ENCODE results near the gene PSMB7. TPM values are rescaled to one million over a fixed set of nuclear protein-coding genes. Genes with fewer than 3 reads are reported as not detected.

The PSMB7 gene
- total RNA-seq, 3 donors from 2014 or later, result 298 to 324 (median 309) TPM

DNA sequence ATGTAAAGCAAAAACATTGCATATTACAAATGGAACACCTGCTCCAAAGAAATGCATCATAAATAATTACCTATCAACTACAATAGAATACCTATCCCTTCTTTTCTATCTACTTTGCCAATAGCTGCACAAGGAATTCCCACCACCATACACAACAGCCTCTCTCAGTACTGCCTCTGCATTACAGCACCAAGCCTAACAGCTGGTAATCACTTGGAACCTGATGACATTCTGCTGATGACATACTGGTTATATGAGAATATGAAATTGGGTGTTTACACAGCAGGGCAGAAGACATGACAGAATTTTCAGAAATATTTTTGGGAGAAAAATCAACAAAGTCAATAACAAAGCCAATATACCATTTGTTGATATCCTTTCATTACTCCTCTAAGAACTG is 43.2 kb downstream of the PSMB7 start:
- Mint-ChIP-seq H3K27me3 (ENCODE audit: low read depth) (no peaks in the 10 kb centered on the region), H3K9me3 (no peaks in the 10 kb centered on the region), H3K4me1 (ENCODE audit: low read depth) (peaks cover 40% of the 10 kb centered on the region), H3K4me3 (no peak overlapping the region), H3K36me3 (ENCODE audit: insufficient read depth) (peaks cover 13% of the 10 kb centered on the region)
- ATAC-seq (no peak), DNase-seq (no peak)

DNA sequence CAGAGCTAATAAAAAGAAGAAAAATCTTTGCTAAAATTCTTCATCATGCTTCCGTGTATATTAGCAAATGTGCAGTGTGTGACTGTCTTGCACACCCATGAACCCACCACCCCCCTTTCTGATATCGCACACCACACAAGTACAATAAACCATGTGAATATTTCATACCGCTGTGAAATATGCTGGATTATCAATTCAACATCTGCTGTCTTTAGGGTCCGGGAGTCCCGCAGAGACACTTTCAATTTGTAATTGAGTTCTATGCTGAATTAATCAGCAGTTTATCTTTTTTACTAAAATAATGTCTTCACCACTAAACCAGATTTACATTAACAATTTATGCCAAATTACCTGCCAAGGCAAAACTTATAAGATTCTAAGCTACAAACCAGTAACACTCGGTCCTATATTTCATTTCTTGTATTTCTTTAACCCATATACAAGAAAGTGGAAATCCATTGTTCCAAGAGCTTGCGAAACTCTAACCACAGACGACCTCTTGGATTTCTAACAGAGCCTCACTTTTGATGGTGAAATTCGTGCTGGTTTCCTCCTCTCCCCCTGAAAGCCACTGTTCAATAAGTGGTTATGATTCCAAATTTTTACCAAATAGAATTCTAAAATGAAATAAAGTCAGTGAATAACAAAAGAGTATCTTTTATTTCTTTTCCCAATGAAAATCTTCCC is 44.2 kb downstream of the PSMB7 start:
- H3K4me3 Mint-ChIP-seq, result no peak overlapping the region
- DNase-seq, result no peak
- peaks cover 18% of the 10 kb centered on the region for H3K36me3 Mint-ChIP-seq (ENCODE audit: insufficient read depth)
- H3K27me3 Mint-ChIP-seq (ENCODE audit: low read depth), result no peaks in the 10 kb centered on the region
- ATAC-seq, result no peak
- H3K4me1 Mint-ChIP-seq (ENCODE audit: low read depth), result peaks cover 46% of the 10 kb centered on the region
- H3K9me3 Mint-ChIP-seq, result no peaks in the 10 kb centered on the region

DNA sequence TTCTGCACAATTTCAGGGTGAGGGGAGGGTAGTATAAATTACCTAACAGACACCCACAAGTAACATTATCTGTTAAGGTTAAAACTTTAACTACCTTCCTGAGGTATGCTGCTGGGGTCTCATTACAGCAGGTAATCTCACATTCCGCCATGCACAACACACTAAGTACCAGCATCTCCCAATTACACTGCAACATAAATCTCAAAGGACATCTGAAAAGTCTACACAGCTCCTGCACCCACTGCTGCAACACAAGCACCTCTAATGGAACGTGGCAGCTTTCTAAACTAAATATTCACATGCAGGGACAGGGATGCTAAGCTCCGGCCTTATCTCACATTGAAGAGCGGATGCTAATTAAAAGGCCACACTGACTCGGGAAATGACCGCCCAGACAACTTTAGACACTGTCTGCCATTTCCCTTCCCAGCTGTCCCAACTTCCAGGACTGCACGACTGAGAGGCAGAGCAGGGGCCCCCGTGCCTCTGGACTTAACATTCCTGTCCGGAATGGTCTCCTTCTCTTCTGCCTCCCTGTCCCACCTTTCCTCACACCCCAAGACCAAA is 45.9 kb downstream of the PSMB7 start:
- ATAC-seq (no peak), DNase-seq (no peak)
- Mint-ChIP-seq H3K4me1 (ENCODE audit: low read depth) (peaks cover 52% of the 10 kb centered on the region), H3K4me3 (no peak overlapping the region), H3K27me3 (ENCODE audit: low read depth) (no peaks in the 10 kb centered on the region), H3K36me3 (ENCODE audit: insufficient read depth) (peaks cover 20% of the 10 kb centered on the region), H3K9me3 (no peaks in the 10 kb centered on the region)

DNA sequence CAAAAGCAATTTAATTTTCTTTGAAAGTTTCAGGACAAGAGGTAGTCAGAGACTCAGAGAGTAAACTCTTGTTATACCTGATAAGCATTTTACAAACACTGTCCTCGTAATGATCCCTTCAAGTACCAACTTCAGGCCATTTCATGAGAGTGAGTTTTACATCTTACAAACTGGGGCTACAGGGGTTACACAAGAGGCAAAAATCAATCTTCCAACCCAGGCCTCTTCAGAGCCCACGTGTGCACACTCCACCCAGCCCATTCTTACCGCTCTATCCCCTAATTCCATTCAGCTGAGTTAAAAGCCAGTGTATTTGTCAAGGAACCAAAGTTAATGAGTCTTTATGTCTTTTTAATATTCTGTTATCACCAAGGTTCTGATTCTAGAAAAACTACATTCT is 46.5 kb downstream of the PSMB7 start:
- no peak overlapping the region for H3K4me3 Mint-ChIP-seq
- ATAC-seq (no peak), DNase-seq (no peak)
- H3K9me3 Mint-ChIP-seq, result no peaks in the 10 kb centered on the region
- no peaks in the 10 kb centered on the region for H3K27me3 Mint-ChIP-seq (ENCODE audit: low read depth)
- H3K4me1 Mint-ChIP-seq (ENCODE audit: low read depth), result peaks cover 52% of the 10 kb centered on the region
- H3K36me3 Mint-ChIP-seq (ENCODE audit: insufficient read depth), result peaks cover 15% of the 10 kb centered on the region

DNA sequence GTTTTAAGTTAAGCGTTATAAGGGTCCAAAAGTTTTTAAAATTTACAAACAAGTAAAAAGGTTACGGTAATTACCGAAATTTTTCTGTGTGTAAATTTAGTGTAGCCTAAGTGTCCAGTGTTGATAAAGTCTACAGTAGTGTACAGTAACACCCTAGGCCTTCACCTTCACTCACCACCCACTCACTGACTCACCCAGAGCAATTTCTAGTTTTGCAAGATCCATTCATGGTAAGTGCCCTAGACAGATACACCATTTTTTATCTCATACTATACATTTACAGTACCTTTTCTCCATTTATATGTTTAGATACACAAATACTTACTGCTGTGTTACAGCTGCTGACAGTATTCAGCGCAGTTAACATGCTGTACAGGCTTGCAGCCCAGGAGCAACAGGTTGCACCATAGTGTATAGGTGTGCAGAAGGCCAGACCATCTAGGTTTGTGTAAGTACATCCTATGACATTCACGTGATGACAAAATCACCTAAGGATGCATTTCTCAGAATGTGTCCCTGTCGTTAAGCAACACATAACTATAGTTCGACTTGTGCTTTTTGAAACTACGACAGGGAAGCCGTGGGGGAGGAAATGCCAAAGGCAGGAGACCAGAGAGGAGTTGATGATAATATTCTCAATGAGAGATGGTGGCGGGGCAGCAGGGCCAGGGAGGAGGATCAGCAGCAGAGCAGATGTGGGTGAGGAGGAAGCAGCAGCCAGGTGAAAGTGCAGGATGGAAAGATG is 48.6 kb downstream of the PSMB7 start:
- no peak for DNase-seq
- H3K4me3 Mint-ChIP-seq, result no peak overlapping the region
- peaks cover 45% of the 10 kb centered on the region for H3K4me1 Mint-ChIP-seq (ENCODE audit: low read depth)
- no peaks in the 10 kb centered on the region for H3K9me3 Mint-ChIP-seq
- ATAC-seq, result peak in 1 of 2 donors; percentile 37
- no peaks in the 10 kb centered on the region for H3K27me3 Mint-ChIP-seq (ENCODE audit: low read depth)
- peaks cover 18% of the 10 kb centered on the region for H3K36me3 Mint-ChIP-seq (ENCODE audit: insufficient read depth)

DNA sequence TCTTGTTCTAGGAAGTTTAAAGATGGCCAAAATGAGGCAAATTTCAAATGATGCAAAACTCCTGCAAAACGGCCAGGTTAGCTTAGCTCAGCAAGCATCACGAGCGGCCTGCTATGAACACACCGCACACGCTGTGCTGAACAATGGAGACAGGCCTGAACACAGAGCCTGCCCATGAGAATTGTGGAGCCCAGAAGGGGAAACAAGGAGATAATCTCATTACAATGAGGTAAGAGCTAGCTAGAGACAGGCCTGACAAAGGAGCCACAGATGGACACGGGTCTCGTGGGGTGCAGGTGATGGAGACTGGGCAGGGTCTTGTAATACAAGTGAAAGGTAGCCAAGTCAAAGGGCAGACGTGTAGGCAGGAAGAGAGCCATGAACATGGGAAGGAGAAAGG is 50.2 kb downstream of the PSMB7 start:
- Mint-ChIP-seq H3K36me3 (ENCODE audit: insufficient read depth) (peaks cover 18% of the 10 kb centered on the region), H3K27me3 (ENCODE audit: low read depth) (no peaks in the 10 kb centered on the region), H3K9me3 (no peaks in the 10 kb centered on the region), H3K4me3 (no peak overlapping the region), H3K4me1 (ENCODE audit: low read depth) (peaks cover 51% of the 10 kb centered on the region)
- no peak for DNase-seq
- no peak for ATAC-seq

DNA sequence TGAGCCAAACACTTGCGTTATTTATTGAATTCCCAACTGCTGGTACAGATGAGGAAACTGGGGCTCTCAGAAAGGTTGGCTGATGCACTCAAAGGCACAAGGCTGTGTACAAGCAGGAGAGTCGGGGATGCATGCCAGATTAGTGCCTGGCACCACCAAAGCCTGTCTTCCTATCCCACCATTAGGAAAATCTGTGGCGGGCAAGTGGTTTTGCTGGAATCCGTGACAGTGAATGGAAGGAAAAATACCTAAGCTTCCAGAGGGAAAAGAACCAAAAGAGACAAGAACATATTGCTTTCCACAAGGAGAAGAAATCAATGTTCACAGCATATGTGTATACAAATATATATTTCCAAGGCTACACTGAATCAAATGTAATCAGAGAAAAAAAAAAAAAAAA is 51.1 kb downstream of the PSMB7 start:
- H3K4me3 Mint-ChIP-seq, result no peak overlapping the region
- ATAC-seq (no peak), DNase-seq (no peak)
- H3K4me1 Mint-ChIP-seq (ENCODE audit: low read depth), result peaks cover 58% of the 10 kb centered on the region
- H3K36me3 Mint-ChIP-seq (ENCODE audit: insufficient read depth), result peaks cover 18% of the 10 kb centered on the region
- H3K9me3 Mint-ChIP-seq, result no peaks in the 10 kb centered on the region
- no peaks in the 10 kb centered on the region for H3K27me3 Mint-ChIP-seq (ENCODE audit: low read depth)

DNA sequence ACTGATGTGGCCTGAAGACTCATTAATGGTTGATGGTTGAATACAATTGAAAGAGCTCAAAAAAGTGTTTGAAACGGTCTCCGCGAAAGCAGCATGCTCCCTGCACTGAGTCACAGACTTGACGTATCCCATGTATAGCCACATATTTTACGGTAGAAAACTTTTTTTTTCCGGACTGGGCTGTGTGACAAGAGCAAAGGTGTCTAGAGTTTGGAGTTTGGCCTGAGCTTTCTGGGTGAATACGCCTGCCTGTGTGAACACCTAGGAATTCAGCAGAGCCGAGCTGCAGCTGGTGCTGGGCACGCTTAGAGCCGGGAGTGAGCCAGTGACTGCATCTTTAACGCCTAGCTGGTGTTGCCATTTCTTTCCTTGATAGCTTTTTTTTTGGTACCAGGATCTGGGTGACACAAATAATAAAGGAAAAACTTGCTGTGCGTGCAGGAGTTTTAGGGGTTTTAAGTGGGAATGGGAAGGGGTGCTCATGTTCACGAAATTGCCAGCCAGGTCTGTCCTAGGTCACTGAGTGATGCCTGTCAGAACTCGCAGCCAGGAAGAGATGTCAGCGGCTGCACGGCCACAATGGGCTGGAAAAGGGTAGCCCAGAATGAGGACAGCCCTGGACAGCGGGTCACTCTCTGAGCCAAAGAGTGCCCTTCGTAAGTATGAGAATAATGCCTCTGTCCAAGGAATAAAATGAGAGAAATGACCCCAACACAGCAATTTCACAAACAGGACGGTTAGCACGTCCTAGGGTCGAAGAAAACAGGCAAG is 51.7 kb downstream of the PSMB7 start:
- peaks cover 18% of the 10 kb centered on the region for H3K36me3 Mint-ChIP-seq (ENCODE audit: insufficient read depth)

DNA sequence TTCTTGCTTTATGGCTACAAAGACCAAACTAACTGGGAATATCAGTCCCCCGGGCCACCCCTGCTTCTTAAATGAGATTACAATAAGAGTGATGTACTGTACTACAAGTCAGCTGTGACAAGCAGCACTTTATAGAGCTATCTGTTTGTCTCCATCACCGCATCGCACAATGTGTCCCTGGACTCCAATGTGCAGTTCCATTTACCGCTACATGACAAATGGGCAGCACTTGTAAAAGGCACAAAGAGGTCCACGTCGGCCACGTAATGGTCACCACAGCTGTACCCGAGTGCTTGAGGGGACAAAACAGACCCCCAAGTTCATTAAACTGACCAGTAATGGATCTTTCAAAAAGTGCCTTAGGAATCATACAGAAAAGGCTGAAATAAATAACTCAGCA is 54.1 kb downstream of the PSMB7 start:
- Mint-ChIP-seq H3K9me3 (no peaks in the 10 kb centered on the region), H3K4me3 (no peak overlapping the region), H3K36me3 (ENCODE audit: insufficient read depth) (peaks cover 16% of the 10 kb centered on the region), H3K27me3 (ENCODE audit: low read depth) (no peaks in the 10 kb centered on the region), H3K4me1 (ENCODE audit: low read depth) (peaks cover 61% of the 10 kb centered on the region)
- ATAC-seq (no peak), DNase-seq (no peak)

More for the DNA sequence above, 51.7 kb downstream of the PSMB7 start:
- H3K4me1 Mint-ChIP-seq (ENCODE audit: low read depth), result peaks cover 59% of the 10 kb centered on the region
- DNase-seq (no peak), ATAC-seq (no peak)
- H3K27me3 Mint-ChIP-seq (ENCODE audit: low read depth), result no peaks in the 10 kb centered on the region
- no peaks in the 10 kb centered on the region for H3K9me3 Mint-ChIP-seq
- no peak overlapping the region for H3K4me3 Mint-ChIP-seq

DNA sequence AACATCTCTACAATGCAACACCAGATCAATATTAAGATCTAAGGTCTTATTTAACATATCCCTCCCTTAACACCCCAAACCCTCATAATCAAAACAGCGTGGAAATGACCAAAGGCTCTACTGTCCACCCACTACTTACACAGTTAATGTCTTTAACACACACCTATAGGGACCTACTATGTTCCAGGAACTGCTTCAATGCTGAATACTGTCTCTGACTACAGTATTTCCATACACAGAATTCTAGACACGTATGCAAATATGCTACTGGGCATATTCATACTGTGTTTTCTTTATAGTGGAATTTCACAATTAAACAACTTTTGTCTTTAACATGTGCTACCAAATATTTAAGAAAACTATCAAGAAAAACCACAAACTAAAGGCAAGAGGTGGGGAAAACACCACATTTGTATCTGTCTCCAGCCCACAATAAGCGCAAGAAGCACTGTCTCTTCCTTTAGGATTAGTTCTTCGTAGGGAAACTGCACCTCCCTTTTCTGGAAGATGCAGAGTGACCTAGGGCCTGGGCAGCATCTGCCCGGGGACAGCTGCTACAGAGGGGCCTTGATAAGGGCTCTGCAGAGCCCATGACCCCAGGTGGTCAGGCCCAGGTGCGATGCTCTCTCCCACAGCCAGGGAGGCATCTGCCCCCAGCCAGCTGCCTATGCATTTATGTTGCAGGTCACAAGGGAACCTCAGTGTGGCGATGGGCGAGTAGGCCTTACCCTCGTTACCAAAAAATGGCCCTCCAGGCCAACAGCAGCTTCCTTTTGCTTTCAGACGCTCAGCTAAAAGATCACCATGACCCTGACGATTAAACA is 55.2 kb downstream of the PSMB7 start:
- Mint-ChIP-seq H3K4me1 (ENCODE audit: low read depth) (peaks cover 59% of the 10 kb centered on the region), H3K4me3 (no peak overlapping the region), H3K27me3 (ENCODE audit: low read depth) (no peaks in the 10 kb centered on the region), H3K9me3 (no peaks in the 10 kb centered on the region), H3K36me3 (ENCODE audit: insufficient read depth) (peaks cover 13% of the 10 kb centered on the region)
- ATAC-seq (peak in 1 of 2 donors; percentile 25), DNase-seq (no peak)

DNA sequence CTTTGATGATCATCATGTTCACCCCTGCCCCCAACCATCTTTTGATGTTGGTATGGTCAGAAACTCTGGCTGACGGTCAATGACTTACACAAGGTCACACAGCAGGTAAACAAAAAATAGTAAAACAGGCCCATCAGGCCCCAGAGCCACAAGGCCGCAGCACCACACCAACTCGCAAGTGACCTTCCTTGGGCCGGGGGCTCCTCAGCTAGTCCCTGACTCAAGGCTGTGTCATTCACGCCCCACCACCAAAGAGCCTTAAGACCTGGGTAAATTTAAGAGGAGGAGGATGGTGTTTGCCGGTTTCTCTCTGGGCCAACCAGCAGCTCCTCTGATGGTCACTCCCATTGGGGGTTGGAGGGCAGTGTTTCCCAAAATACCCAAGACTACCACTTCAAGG is 55.8 kb downstream of the PSMB7 start:
- Mint-ChIP-seq H3K27me3 (ENCODE audit: low read depth) (no peaks in the 10 kb centered on the region), H3K36me3 (ENCODE audit: insufficient read depth) (peaks cover 7% of the 10 kb centered on the region), H3K4me3 (no peak overlapping the region), H3K4me1 (ENCODE audit: low read depth) (peaks cover 56% of the 10 kb centered on the region), H3K9me3 (no peaks in the 10 kb centered on the region)
- ATAC-seq, result no peak
- no peak for DNase-seq

DNA sequence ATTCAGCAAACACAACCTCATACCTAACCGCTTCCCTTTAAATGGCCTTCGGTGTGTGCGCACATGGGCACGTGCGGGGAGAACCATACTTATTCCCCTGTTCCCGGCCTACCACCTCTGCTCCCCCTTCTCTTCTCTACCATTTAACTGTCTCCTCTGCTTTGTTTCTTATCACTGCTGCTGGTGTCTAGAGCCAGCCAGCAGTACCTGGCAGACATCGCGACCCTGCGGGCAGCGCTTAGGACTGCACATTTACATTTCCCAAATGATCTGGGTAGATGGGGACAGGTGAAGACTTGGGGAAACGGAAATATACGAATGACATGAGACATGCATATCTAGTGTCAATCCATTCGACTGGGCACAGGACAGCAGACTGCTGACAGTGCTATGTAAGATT is 56.6 kb downstream of the PSMB7 start:
- Mint-ChIP-seq H3K4me1 (ENCODE audit: low read depth) (peaks cover 53% of the 10 kb centered on the region), H3K9me3 (no peaks in the 10 kb centered on the region), H3K27me3 (ENCODE audit: low read depth) (no peaks in the 10 kb centered on the region), H3K36me3 (ENCODE audit: insufficient read depth) (peaks cover 10% of the 10 kb centered on the region), H3K4me3 (no peak overlapping the region)
- DNase-seq (no peak), ATAC-seq (no peak)

DNA sequence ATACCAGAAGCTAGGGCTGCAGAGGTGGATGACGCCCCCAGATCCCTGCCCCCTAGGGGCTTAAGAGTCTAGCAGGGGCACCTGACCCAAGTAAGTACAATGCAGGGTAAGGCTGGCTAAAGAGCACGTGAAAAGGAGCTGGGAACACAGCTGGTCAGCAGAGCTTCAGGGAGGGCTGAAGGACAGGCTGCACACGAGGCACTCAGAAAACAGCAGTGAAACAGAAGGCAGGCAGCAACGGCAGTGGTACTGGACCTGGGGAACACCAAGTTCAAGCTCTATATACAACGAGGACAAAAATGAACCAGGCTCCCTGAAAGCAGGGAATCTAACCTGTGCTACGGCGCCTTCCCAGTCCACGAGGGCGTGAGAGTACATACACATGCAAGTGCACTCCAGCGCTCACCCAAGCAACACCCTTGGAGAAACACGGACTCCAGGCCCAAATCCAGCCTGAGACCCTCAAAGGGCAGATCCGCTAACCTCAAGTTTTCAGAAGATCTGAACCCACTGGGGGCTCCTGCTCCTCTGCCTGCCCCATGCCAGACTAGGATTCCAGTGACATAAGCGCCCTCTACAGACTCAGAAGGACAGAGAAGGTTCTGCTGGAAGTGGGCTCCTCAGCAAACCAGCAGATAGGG is 57.4 kb downstream of the PSMB7 start:
- no peak for ATAC-seq
- H3K9me3 Mint-ChIP-seq, result no peaks in the 10 kb centered on the region
- H3K36me3 Mint-ChIP-seq (ENCODE audit: insufficient read depth), result peaks cover 12% of the 10 kb centered on the region
- DNase-seq, result no peak
- no peak overlapping the region for H3K4me3 Mint-ChIP-seq
- no peaks in the 10 kb centered on the region for H3K27me3 Mint-ChIP-seq (ENCODE audit: low read depth)
- peaks cover 47% of the 10 kb centered on the region for H3K4me1 Mint-ChIP-seq (ENCODE audit: low read depth)

Measured in activated T-cell treated with anti-CD3 and anti-CD28 coated beads, Interleukin-2, amount 50 U/mL, for 4 hours (primary cell).